Activated T-helper 1 cell treated with anti-CD3 and anti-CD28 coated beads, Interleukin-12 subunit alpha, Interleukin-12 subunit beta, Interleukin-2, Interleukin-4 antibody, amounts not matched to agents 30 ng/mL and 10 ng/mL and 1 ng/mL, durations not matched to agents 14 hours and 24 hours and 36 hours (primary cell): ENCODE data around the gene EIF5. TPM values are rescaled to one million over a fixed set of nuclear protein-coding genes. Genes with fewer than 3 reads are reported as not detected.

Source experiments
- DNase-seq: peaks from one replicate; pipeline ENCODE4 v3.0.0; 2021; ENCODE audit warnings: low spot score
- H3K27ac Mint-ChIP-seq: one replicate; pipeline ENCODE4 v1.8.0; 2021; ENCODE audit warnings: mild to moderate bottlenecking, mixed read lengths
- H3K27me3 Mint-ChIP-seq: one replicate; pipeline ENCODE4 v1.8.0; 2022; ENCODE audit warnings: mild to moderate bottlenecking, moderate library complexity, mixed read lengths; ENCODE audit not compliant: insufficient read depth
- H3K36me3 Mint-ChIP-seq: one replicate; pipeline ENCODE4 v1.8.0; 2021; ENCODE audit warnings: low read depth, mixed read lengths
- H3K4me1 Mint-ChIP-seq: one replicate; pipeline ENCODE4 v1.8.0; 2021; ENCODE audit warnings: low read depth, mixed read lengths
- H3K4me3 Mint-ChIP-seq: one replicate; pipeline ENCODE4 v1.8.0; 2021; ENCODE audit warnings: mild to moderate bottlenecking, moderate library complexity, mixed read lengths
- H3K9me3 Mint-ChIP-seq: one replicate; pipeline ENCODE4 v1.8.0; 2021; ENCODE audit warnings: mixed read lengths
- intact Hi-C: fragments of 100-400 bp; cut with micrococcal nuclease; formaldehyde crosslinking; loops from one replicate; pipeline ENCODE4 v1.15.1; 2024
- total RNA-seq: library from RNA; stranded (reverse); gene quantifications from 2 replicates; pipeline ENCODE4 v1.2.3, GENCODE V29; 2022

Gene EIF5
- total RNA-seq, 1 donor from 2014 or later, result 292 TPM

- Mint-ChIP-seq H3K9me3 (no peaks in the 10 kb centered on the region), H3K36me3 (no peaks in the 10 kb centered on the region), H3K27ac (no peak overlapping the region), H3K4me3 (no peak overlapping the region), H3K4me1 (no peaks in the 10 kb centered on the region), H3K27me3 (no peaks in the 10 kb centered on the region)
- no peak for DNase-seq
- intact Hi-C loops, result no loop called here
Measured at GRCh38 chr14:103372552-103373304, 38.7 kb downstream of the EIF5 start.

- no peaks in the 10 kb centered on the region for H3K9me3 Mint-ChIP-seq
- no peaks in the 10 kb centered on the region for H3K36me3 Mint-ChIP-seq
- H3K27me3 Mint-ChIP-seq, result no peaks in the 10 kb centered on the region
- DNase-seq, result no peak
- H3K4me3 Mint-ChIP-seq, result no peak overlapping the region
- intact Hi-C loops, result no loop called here
- H3K4me1 Mint-ChIP-seq, result no peaks in the 10 kb centered on the region
- no peak overlapping the region for H3K27ac Mint-ChIP-seq
Measured at GRCh38 chr14:103374121-103374520, 40.1 kb downstream of the EIF5 start.

GRCh38 chr14:103377522-103378037 is 43.5 kb downstream of the EIF5 start:
- intact Hi-C loops, result no loop called here
- Mint-ChIP-seq H3K27ac (no peak overlapping the region), H3K4me1 (peaks cover 8% of the 10 kb centered on the region), H3K9me3 (no peaks in the 10 kb centered on the region), H3K36me3 (no peaks in the 10 kb centered on the region), H3K4me3 (no peak overlapping the region), H3K27me3 (peaks cover 3% of the 10 kb centered on the region)
- no peak for DNase-seq

- Mint-ChIP-seq H3K4me3 (no peak overlapping the region), H3K9me3 (no peaks in the 10 kb centered on the region), H3K4me1 (peaks cover 11% of the 10 kb centered on the region), H3K27me3 (peaks cover 3% of the 10 kb centered on the region), H3K27ac (no peak overlapping the region), H3K36me3 (no peaks in the 10 kb centered on the region)
- intact Hi-C loops, result no loop called here
- DNase-seq, result no peak
Measured at GRCh38 chr14:103378038-103378854, 44.2 kb downstream of the EIF5 start.

GRCh38 chr14:103380719-103381377 is 46.8 kb downstream of the EIF5 start:
- Mint-ChIP-seq H3K27ac (no peak overlapping the region), H3K27me3 (peaks cover 5% of the 10 kb centered on the region), H3K36me3 (peaks cover under 1% of the 10 kb centered on the region), H3K9me3 (no peaks in the 10 kb centered on the region), H3K4me1 (peaks cover 24% of the 10 kb centered on the region), H3K4me3 (no peak overlapping the region)
- no peak for DNase-seq
- intact Hi-C loops, result no loop called here

GRCh38 chr14:103382376-103382775 is 48.3 kb downstream of the EIF5 start:
- Mint-ChIP-seq H3K4me1 (peaks cover 38% of the 10 kb centered on the region), H3K4me3 (peak overlapping the region; percentile 4)
- intact Hi-C loops, result no loop called here

GRCh38 chr14:103384450-103385151 is 50.6 kb downstream of the EIF5 start:
- H3K27me3 Mint-ChIP-seq, result peaks cover 5% of the 10 kb centered on the region
- peak overlapping the region; percentile 92 for H3K4me3 Mint-ChIP-seq
- H3K4me1 Mint-ChIP-seq, result peaks cover 54% of the 10 kb centered on the region
- H3K9me3 Mint-ChIP-seq, result no peaks in the 10 kb centered on the region
- no peak for DNase-seq
- intact Hi-C loops, result loop anchor here (1.0 to 5.0 kb wide), 4 partner anchors 16 to 331 kb away; partner anchors contain the start of genes EIF5, XRCC3 and ZFYVE21
- peak overlapping the region; percentile 90 for H3K27ac Mint-ChIP-seq
- peaks cover 4% of the 10 kb centered on the region for H3K36me3 Mint-ChIP-seq

More at GRCh38 chr14:103382376-103382775, 48.3 kb downstream of the EIF5 start:
- no peak overlapping the region for H3K27ac Mint-ChIP-seq
- peaks cover 4% of the 10 kb centered on the region for H3K36me3 Mint-ChIP-seq
- no peak for DNase-seq
- no peaks in the 10 kb centered on the region for H3K9me3 Mint-ChIP-seq
- peaks cover 5% of the 10 kb centered on the region for H3K27me3 Mint-ChIP-seq

- intact Hi-C loops, result loop anchor here (1.0 to 5.0 kb wide), 4 partner anchors 15 to 330 kb away; partner anchors contain the start of genes EIF5, XRCC3 and ZFYVE21
- Mint-ChIP-seq H3K27ac (peak within 1 kb of the TSS; percentile 98), H3K4me1 (peaks cover 57% of the 10 kb centered on the region), H3K27me3 (peaks cover 5% of the 10 kb centered on the region), H3K9me3 (no peaks in the 10 kb centered on the region), H3K4me3 (peak within 1 kb of the TSS; percentile 99), H3K36me3 (peaks cover 4% of the 10 kb centered on the region)
- peak; percentile 97 for DNase-seq
Measured at GRCh38 chr14:103385152-103385928, 51.3 kb downstream of the EIF5 start, which contains the start of gene MARK3. Gene MARK3 (plus strand): TSS chr14:103385415. CDS start chr14:103386030, 615 bp downstream.

GRCh38 chr14:103385929-103386712 is 52.1 kb downstream of the EIF5 start:
- Mint-ChIP-seq H3K27ac (peak overlapping the region; percentile 98), H3K27me3 (peaks cover 2% of the 10 kb centered on the region)
- intact Hi-C loops, result loop anchor here (1.0 to 5.0 kb wide), 5 partner anchors 8 to 329 kb away; partner anchors contain the start of genes EIF5, XRCC3 and ZFYVE21

GRCh38 chr14:103386713-103387329 is 52.8 kb downstream of the EIF5 start:
- Mint-ChIP-seq H3K9me3 (no peaks in the 10 kb centered on the region), H3K4me3 (peak overlapping the region; percentile 99), H3K36me3 (peaks cover 4% of the 10 kb centered on the region), H3K27me3 (peaks cover 2% of the 10 kb centered on the region), H3K27ac (peak overlapping the region; percentile 98), H3K4me1 (peaks cover 65% of the 10 kb centered on the region)
- intact Hi-C loops, result loop anchor here (1.0 to 5.0 kb wide), 2 partner anchors 7 to 40 kb away; no protein-coding TSS in a partner anchor
- no peak for DNase-seq

More at GRCh38 chr14:103385929-103386712, 52.1 kb downstream of the EIF5 start:
- Mint-ChIP-seq H3K4me1 (peaks cover 65% of the 10 kb centered on the region), H3K4me3 (peak overlapping the region; percentile 99), H3K36me3 (peaks cover 4% of the 10 kb centered on the region), H3K9me3 (no peaks in the 10 kb centered on the region)
- DNase-seq, result peak; percentile 24
